ENCODE data around the gene FAF1.
"Not testable (repeated sequence)": the region's sequence is repeated elsewhere in the genome, so short reads cannot be mapped to it uniquely, and the experiment has no call there.

FAF1 gene

GRCh38 chr1:50750021-50750619 lies 209.9 kb downstream of the FAF1 start:
- Histone ChIP-seq H3K4me3 (ENCODE audit: low read length) (no peak overlapping the region), H3K27me3 (ENCODE audit: control insufficient read depth, insufficient read depth, low read length) (no peaks in the 10 kb centered on the region), H3K4me1 (ENCODE audit: control insufficient read depth, insufficient read depth, low read length) (no peaks in the 10 kb centered on the region), H3K9ac (ENCODE audit: low read length) (no peak overlapping the region), H3K36me3 (ENCODE audit: control insufficient read depth, insufficient read depth, low read length) (no peaks in the 10 kb centered on the region), H3K27ac (ENCODE audit: low read depth, low read length) (no peak overlapping the region)

- H3K36me3 ChIP-seq (ENCODE audit: control insufficient read depth, insufficient read depth, low read length) = peaks cover 2% of the 10 kb centered on the region
- no peak overlapping the region for H3K27ac ChIP-seq (ENCODE audit: low read depth, low read length)
- H3K4me3 ChIP-seq (ENCODE audit: low read length) = no peak overlapping the region
- no peaks in the 10 kb centered on the region for H3K27me3 ChIP-seq (ENCODE audit: control insufficient read depth, insufficient read depth, low read length)
- H3K4me1 ChIP-seq (ENCODE audit: control insufficient read depth, insufficient read depth, low read length) = no peaks in the 10 kb centered on the region
- no peak overlapping the region for H3K9ac ChIP-seq (ENCODE audit: low read length)
These were observed 212.7 kb downstream of the FAF1 start for GRCh38 chr1:50747394-50747793.

- Histone ChIP-seq H3K4me1 (ENCODE audit: control insufficient read depth, insufficient read depth, low read length) (no peaks in the 10 kb centered on the region), H3K36me3 (ENCODE audit: control insufficient read depth, insufficient read depth, low read length) (peaks cover 2% of the 10 kb centered on the region), H3K9ac (ENCODE audit: low read length) (no peak overlapping the region), H3K27me3 (ENCODE audit: control insufficient read depth, insufficient read depth, low read length) (no peaks in the 10 kb centered on the region), H3K4me3 (ENCODE audit: low read length) (no peak overlapping the region), H3K27ac (ENCODE audit: low read depth, low read length) (no peak overlapping the region)
These were observed 217.5 kb downstream of the FAF1 start for GRCh38 chr1:50742523-50742922.

GRCh38 chr1:50739125-50739524 lies 220.9 kb downstream of the FAF1 start:
- Histone ChIP-seq H3K4me1 (ENCODE audit: control insufficient read depth, insufficient read depth, low read length) (no peaks in the 10 kb centered on the region), H3K27ac (ENCODE audit: low read depth, low read length) (no peak overlapping the region), H3K27me3 (ENCODE audit: control insufficient read depth, insufficient read depth, low read length) (no peaks in the 10 kb centered on the region), H3K9ac (ENCODE audit: low read length) (no peak overlapping the region), H3K36me3 (ENCODE audit: control insufficient read depth, insufficient read depth, low read length) (peaks cover 2% of the 10 kb centered on the region), H3K4me3 (ENCODE audit: low read length) (no peak overlapping the region)

- H3K36me3 ChIP-seq (ENCODE audit: control insufficient read depth, insufficient read depth, low read length) = no peaks in the 10 kb centered on the region
- H3K9ac ChIP-seq (ENCODE audit: low read length) = no peak overlapping the region
- no peak overlapping the region for H3K4me3 ChIP-seq (ENCODE audit: low read length)
- no peak overlapping the region for H3K27ac ChIP-seq (ENCODE audit: low read depth, low read length)
- no peaks in the 10 kb centered on the region for H3K4me1 ChIP-seq (ENCODE audit: control insufficient read depth, insufficient read depth, low read length)
- no peaks in the 10 kb centered on the region for H3K27me3 ChIP-seq (ENCODE audit: control insufficient read depth, insufficient read depth, low read length)
These were observed 224.6 kb downstream of the FAF1 start for GRCh38 chr1:50735443-50735842.

GRCh38 chr1:50727578-50727977 lies 232.5 kb downstream of the FAF1 start:
- not testable (repeated sequence) for H3K4me3 ChIP-seq (ENCODE audit: low read length); H3K4me1 ChIP-seq (ENCODE audit: control insufficient read depth, insufficient read depth, low read length)

GRCh38 chr1:50724626-50725286 lies 235.3 kb downstream of the FAF1 start:
- no peaks in the 10 kb centered on the region for H3K4me1 ChIP-seq (ENCODE audit: control insufficient read depth, insufficient read depth, low read length)
- no peaks in the 10 kb centered on the region for H3K27me3 ChIP-seq (ENCODE audit: control insufficient read depth, insufficient read depth, low read length)
- H3K4me3 ChIP-seq (ENCODE audit: low read length) = no peak overlapping the region
- no peak overlapping the region for H3K9ac ChIP-seq (ENCODE audit: low read length)
- H3K27ac ChIP-seq (ENCODE audit: low read depth, low read length) = no peak overlapping the region
- H3K36me3 ChIP-seq (ENCODE audit: control insufficient read depth, insufficient read depth, low read length) = no peaks in the 10 kb centered on the region

More at GRCh38 chr1:50727578-50727977, 232.5 kb downstream of the FAF1 start:
- not testable (repeated sequence) for H3K27me3 ChIP-seq (ENCODE audit: control insufficient read depth, insufficient read depth, low read length); H3K9ac ChIP-seq (ENCODE audit: low read length); H3K27ac ChIP-seq (ENCODE audit: low read depth, low read length); H3K36me3 ChIP-seq (ENCODE audit: control insufficient read depth, insufficient read depth, low read length)

- Histone ChIP-seq H3K4me1 (ENCODE audit: control insufficient read depth, insufficient read depth, low read length) (no peaks in the 10 kb centered on the region), H3K36me3 (ENCODE audit: control insufficient read depth, insufficient read depth, low read length) (no peaks in the 10 kb centered on the region), H3K4me3 (ENCODE audit: low read length) (no peak overlapping the region), H3K9ac (ENCODE audit: low read length) (no peak overlapping the region), H3K27ac (ENCODE audit: low read depth, low read length) (no peak overlapping the region), H3K27me3 (ENCODE audit: control insufficient read depth, insufficient read depth, low read length) (no peaks in the 10 kb centered on the region)
These were observed 239.5 kb downstream of the FAF1 start for GRCh38 chr1:50720457-50721053.

- no peak overlapping the region for H3K27ac ChIP-seq (ENCODE audit: low read depth, low read length)
- H3K36me3 ChIP-seq (ENCODE audit: control insufficient read depth, insufficient read depth, low read length) = no peaks in the 10 kb centered on the region
- H3K4me1 ChIP-seq (ENCODE audit: control insufficient read depth, insufficient read depth, low read length) = no peaks in the 10 kb centered on the region
- no peak overlapping the region for H3K4me3 ChIP-seq (ENCODE audit: low read length)
- H3K9ac ChIP-seq (ENCODE audit: low read length) = no peak overlapping the region
- H3K27me3 ChIP-seq (ENCODE audit: control insufficient read depth, insufficient read depth, low read length) = no peaks in the 10 kb centered on the region
These were observed 240.9 kb downstream of the FAF1 start for GRCh38 chr1:50719126-50719525.

GRCh38 chr1:50717327-50717726 lies 242.7 kb downstream of the FAF1 start:
- no peak overlapping the region for H3K27ac ChIP-seq (ENCODE audit: low read depth, low read length)
- H3K27me3 ChIP-seq (ENCODE audit: control insufficient read depth, insufficient read depth, low read length) = no peaks in the 10 kb centered on the region
- no peaks in the 10 kb centered on the region for H3K4me1 ChIP-seq (ENCODE audit: control insufficient read depth, insufficient read depth, low read length)
- H3K36me3 ChIP-seq (ENCODE audit: control insufficient read depth, insufficient read depth, low read length) = no peaks in the 10 kb centered on the region
- H3K4me3 ChIP-seq (ENCODE audit: low read length) = no peak overlapping the region
- no peak overlapping the region for H3K9ac ChIP-seq (ENCODE audit: low read length)

GRCh38 chr1:50716455-50716854 lies 243.6 kb downstream of the FAF1 start:
- H3K4me1 ChIP-seq (ENCODE audit: control insufficient read depth, insufficient read depth, low read length); H3K4me3 ChIP-seq (ENCODE audit: low read length); H3K27ac ChIP-seq (ENCODE audit: low read depth, low read length); H3K36me3 ChIP-seq (ENCODE audit: control insufficient read depth, insufficient read depth, low read length); H3K27me3 ChIP-seq (ENCODE audit: control insufficient read depth, insufficient read depth, low read length); H3K9ac ChIP-seq (ENCODE audit: low read length): not testable (repeated sequence)

- Histone ChIP-seq H3K27me3 (ENCODE audit: control insufficient read depth, insufficient read depth, low read length) (no peaks in the 10 kb centered on the region), H3K36me3 (ENCODE audit: control insufficient read depth, insufficient read depth, low read length) (no peaks in the 10 kb centered on the region), H3K9ac (ENCODE audit: low read length) (no peak overlapping the region), H3K4me1 (ENCODE audit: control insufficient read depth, insufficient read depth, low read length) (no peaks in the 10 kb centered on the region), H3K4me3 (ENCODE audit: low read length) (no peak overlapping the region), H3K27ac (ENCODE audit: low read depth, low read length) (no peak overlapping the region)
These were observed 250.0 kb downstream of the FAF1 start for GRCh38 chr1:50710099-50710498.

GRCh38 chr1:50707824-50708223 lies 252.2 kb downstream of the FAF1 start:
- Histone ChIP-seq H3K4me1 (ENCODE audit: control insufficient read depth, insufficient read depth, low read length) (no peaks in the 10 kb centered on the region), H3K27ac (ENCODE audit: low read depth, low read length) (no peak overlapping the region), H3K36me3 (ENCODE audit: control insufficient read depth, insufficient read depth, low read length) (no peaks in the 10 kb centered on the region), H3K9ac (ENCODE audit: low read length) (no peak overlapping the region), H3K27me3 (ENCODE audit: control insufficient read depth, insufficient read depth, low read length) (no peaks in the 10 kb centered on the region), H3K4me3 (ENCODE audit: low read length) (no peak overlapping the region)
